ENCODE measurements around the gene METTL6. TPM values are rescaled to one million over a fixed set of nuclear protein-coding genes. Genes with fewer than 3 reads are reported as not detected.

The METTL6 gene
- total and polyA plus RNA-seq, 2 experiments from 2014 or later, result 21.6 to 30.9 TPM

DNA sequence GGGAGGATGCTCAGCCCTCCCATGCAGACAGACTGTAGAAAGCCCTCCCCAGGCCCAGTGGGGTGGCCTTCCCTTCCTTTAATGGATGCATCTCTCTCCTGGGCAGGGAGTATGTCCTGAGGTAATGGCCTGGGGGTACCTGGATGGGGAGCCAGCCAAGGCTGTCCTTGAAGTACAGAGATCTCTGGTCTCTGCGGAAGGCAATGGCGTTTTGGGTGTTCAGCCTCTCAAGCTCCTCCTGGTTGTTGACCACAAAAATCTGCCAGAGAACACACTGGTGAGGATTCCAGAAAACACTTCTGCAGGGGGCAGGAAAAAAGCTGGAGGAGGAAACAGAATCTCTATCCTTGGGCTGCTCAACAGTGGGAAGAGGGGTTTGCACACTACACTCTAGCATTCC is 29.0 kb upstream of the METTL6 start:
- Histone ChIP-seq H3F3A (ENCODE audit: insufficient read depth) (no peaks in the 10 kb centered on the region), H3K79me2 (ENCODE audit: insufficient read depth) (no peaks in the 10 kb centered on the region), H3K36me3 (ENCODE audit: low read depth) (no peaks in the 10 kb centered on the region), H3K27ac (no peak overlapping the region), H3K4me2 (ENCODE audit: unreplicated experiment) (no peak overlapping the region), H3K9ac (no peak overlapping the region), H2AFZ (no peak overlapping the region), H3K27me3 (replicated peaks; ENCODE audit: insufficient read depth) (no peaks in the 10 kb centered on the region), H3K9me3 (ENCODE audit: low read depth) (no peaks in the 10 kb centered on the region), H3K4me1 (ENCODE audit: insufficient read depth) (no peaks in the 10 kb centered on the region), H4K20me1 (ENCODE audit: insufficient read depth) (no peaks in the 10 kb centered on the region), H3K9me2 (ENCODE audit: insufficient read depth) (no peaks in the 10 kb centered on the region), H3K4me3 (no peak overlapping the region)
- DNase-seq, result no peak
- TF ChIP-seq EZH2phosphoT487 (IDR thresholded peaks at IDR 0.05; ENCODE audit: insufficient read depth, low read depth), result no peak
- TF ChIP-seq EZH2 (IDR thresholded peaks at IDR 0.05; ENCODE audit: insufficient read depth, poor library complexity, severe bottlenecking), result no peak
- WGBS, 2 experiments (ENCODE audit: low coverage in 1 of 2, low lambda C conversion rate in 2 of 2, missing lambda C conversion rate in 2 of 2), result 92 to 97% methylated on average over 2 of the region's 2 CpGs
- in situ Hi-C loops (cut with MboI), result no loop called here

DNA sequence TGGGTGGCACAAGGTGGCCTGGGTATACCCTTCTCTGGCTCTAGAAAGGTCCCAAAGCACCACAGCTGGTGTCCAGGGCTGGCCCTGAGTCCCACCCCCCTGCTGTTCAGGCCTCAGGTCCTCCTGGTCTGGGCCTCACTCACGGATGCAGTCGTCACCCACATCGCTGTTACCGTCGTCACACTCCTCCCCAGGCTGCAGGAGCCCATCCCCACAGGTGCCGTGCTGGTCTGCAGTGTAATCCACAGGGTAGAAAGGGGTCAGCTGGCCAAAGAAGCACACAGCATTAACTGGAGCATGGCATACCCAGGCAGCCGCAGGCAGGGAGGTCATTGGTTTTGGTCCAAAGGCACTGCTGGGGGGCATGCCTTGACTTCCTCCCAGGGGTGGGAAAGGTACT is 28.4 kb upstream of the METTL6 start:
- Histone ChIP-seq H3K4me2 (ENCODE audit: unreplicated experiment) (no peak overlapping the region), H3K4me1 (ENCODE audit: insufficient read depth) (no peaks in the 10 kb centered on the region), H3K27me3 (replicated peaks; ENCODE audit: insufficient read depth) (no peaks in the 10 kb centered on the region), H3K9me3 (ENCODE audit: low read depth) (no peaks in the 10 kb centered on the region), H3K9me2 (ENCODE audit: insufficient read depth) (no peaks in the 10 kb centered on the region), H3K36me3 (ENCODE audit: low read depth) (no peaks in the 10 kb centered on the region), H4K20me1 (ENCODE audit: insufficient read depth) (no peaks in the 10 kb centered on the region), H2AFZ (no peak overlapping the region), H3K4me3 (no peak overlapping the region), H3K79me2 (ENCODE audit: insufficient read depth) (no peaks in the 10 kb centered on the region), H3K27ac (no peak overlapping the region), H3K9ac (no peak overlapping the region), H3F3A (ENCODE audit: insufficient read depth) (no peaks in the 10 kb centered on the region)
- in situ Hi-C loops (cut with MboI), result no loop called here
- WGBS, 2 experiments (ENCODE audit: low coverage in 1 of 2, low lambda C conversion rate in 2 of 2, missing lambda C conversion rate in 2 of 2), result 78 to 82% methylated on average over 7 of the region's 7 CpGs
- no peak for TF ChIP-seq EZH2 (IDR thresholded peaks at IDR 0.05; ENCODE audit: insufficient read depth, poor library complexity, severe bottlenecking)
- DNase-seq, result no peak

- no peaks in the 10 kb centered on the region for H3K27me3 ChIP-seq (replicated peaks; ENCODE audit: insufficient read depth)
- no peaks in the 10 kb centered on the region for H3K9me3 ChIP-seq (ENCODE audit: low read depth)
- no peak overlapping the region for H2AFZ ChIP-seq
- no peaks in the 10 kb centered on the region for H3K36me3 ChIP-seq (ENCODE audit: low read depth)
- DNase-seq, result no peak
- no peak overlapping the region for H3K4me2 ChIP-seq (ENCODE audit: unreplicated experiment)
- H3K27ac ChIP-seq, result no peak overlapping the region
- in situ Hi-C loops (cut with MboI), result no loop called here
- H3K79me2 ChIP-seq (ENCODE audit: insufficient read depth), result no peaks in the 10 kb centered on the region
- H4K20me1 ChIP-seq (ENCODE audit: insufficient read depth), result no peaks in the 10 kb centered on the region
- H3K4me1 ChIP-seq (ENCODE audit: insufficient read depth), result no peaks in the 10 kb centered on the region
- H3K4me3 ChIP-seq, result no peak overlapping the region
- TF ChIP-seq EZH2phosphoT487 (IDR thresholded peaks at IDR 0.05; ENCODE audit: insufficient read depth, low read depth) (no peak), EZH2 (IDR thresholded peaks at IDR 0.05; ENCODE audit: insufficient read depth, poor library complexity, severe bottlenecking) (no peak)
- H3K9me2 ChIP-seq (ENCODE audit: insufficient read depth), result no peaks in the 10 kb centered on the region
- no peak overlapping the region for H3K9ac ChIP-seq
- H3F3A ChIP-seq (ENCODE audit: insufficient read depth), result no peaks in the 10 kb centered on the region
These were observed 27.6 kb upstream of the METTL6 start for GRCh38 chr3:15454965-15455364.

DNA sequence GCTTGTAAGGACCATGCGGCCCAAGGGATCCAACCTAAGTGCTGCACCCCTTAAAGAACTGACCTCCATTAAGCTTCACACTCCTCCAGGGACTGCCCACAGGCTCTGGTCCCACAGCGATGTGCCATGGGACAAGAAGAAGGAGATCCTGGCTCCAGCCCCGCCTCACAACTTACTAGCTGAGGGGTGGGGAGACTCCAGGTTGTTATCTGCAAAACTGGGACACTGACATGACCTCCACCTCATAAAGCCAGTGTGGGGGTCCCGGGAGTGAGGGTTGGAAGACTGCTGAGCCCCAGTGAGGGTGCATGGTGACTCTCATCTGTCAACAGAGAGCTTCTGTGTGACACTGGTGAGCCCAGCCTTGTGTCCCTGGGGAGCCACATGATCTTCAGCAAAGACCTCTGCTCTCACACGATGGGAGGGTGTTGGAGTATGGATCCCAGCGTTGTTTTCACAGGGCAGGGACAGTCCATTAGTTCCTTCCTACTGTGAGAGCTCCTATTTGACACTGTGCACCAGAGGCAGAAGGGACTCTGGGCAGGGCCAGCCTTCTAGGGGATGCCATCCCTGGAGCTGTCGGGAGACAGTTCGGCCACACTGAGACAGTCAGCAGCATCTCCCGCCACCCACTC is 26.8 kb upstream of the METTL6 start:
- TF ChIP-seq EZH2 (IDR thresholded peaks at IDR 0.05; ENCODE audit: insufficient read depth, poor library complexity, severe bottlenecking), result no peak
- no peak for TF ChIP-seq EZH2phosphoT487 (IDR thresholded peaks at IDR 0.05; ENCODE audit: insufficient read depth, low read depth)
- Histone ChIP-seq H3K9me2 (ENCODE audit: insufficient read depth) (no peaks in the 10 kb centered on the region), H3K27me3 (replicated peaks; ENCODE audit: insufficient read depth) (no peaks in the 10 kb centered on the region), H3F3A (ENCODE audit: insufficient read depth) (no peaks in the 10 kb centered on the region), H3K27ac (no peak overlapping the region), H3K9ac (no peak overlapping the region), H3K4me3 (no peak overlapping the region), H3K4me2 (ENCODE audit: unreplicated experiment) (no peak overlapping the region), H3K36me3 (ENCODE audit: low read depth) (no peaks in the 10 kb centered on the region), H2AFZ (no peak overlapping the region), H3K79me2 (ENCODE audit: insufficient read depth) (no peaks in the 10 kb centered on the region), H4K20me1 (ENCODE audit: insufficient read depth) (no peaks in the 10 kb centered on the region), H3K4me1 (ENCODE audit: insufficient read depth) (no peaks in the 10 kb centered on the region), H3K9me3 (ENCODE audit: low read depth) (no peaks in the 10 kb centered on the region)
- DNase-seq, result no peak
- in situ Hi-C loops (cut with MboI), result no loop called here
- 77% methylated on average over 9 of the region's 9 CpGs for WGBS, 2 experiments (ENCODE audit: low coverage in 1 of 2, low lambda C conversion rate in 2 of 2, missing lambda C conversion rate in 2 of 2)

- no peak for DNase-seq
- 76 to 81% methylated on average over 5 to 8 of the region's 8 CpGs for WGBS, 2 experiments (ENCODE audit: low coverage in 1 of 2, low lambda C conversion rate in 2 of 2, missing lambda C conversion rate in 2 of 2)
These were observed 26.2 kb upstream of the METTL6 start for GRCh38 chr3:15453501-15453900.

More at GRCh38 chr3:15453501-15453900, 26.2 kb upstream of the METTL6 start:
- in situ Hi-C loops (cut with MboI), result no loop called here
- H3K4me1 ChIP-seq (ENCODE audit: insufficient read depth), result no peaks in the 10 kb centered on the region
- H3F3A ChIP-seq (ENCODE audit: insufficient read depth), result no peaks in the 10 kb centered on the region
- H3K36me3 ChIP-seq (ENCODE audit: low read depth), result no peaks in the 10 kb centered on the region
- H3K4me2 ChIP-seq (ENCODE audit: unreplicated experiment), result no peak overlapping the region
- no peak overlapping the region for H3K4me3 ChIP-seq
- no peak overlapping the region for H3K27ac ChIP-seq
- H3K9ac ChIP-seq, result no peak overlapping the region
- no peaks in the 10 kb centered on the region for H3K9me3 ChIP-seq (ENCODE audit: low read depth)
- H2AFZ ChIP-seq, result no peak overlapping the region
- H3K27me3 ChIP-seq (replicated peaks; ENCODE audit: insufficient read depth), result no peaks in the 10 kb centered on the region
- H4K20me1 ChIP-seq (ENCODE audit: insufficient read depth), result no peaks in the 10 kb centered on the region
- no peaks in the 10 kb centered on the region for H3K9me2 ChIP-seq (ENCODE audit: insufficient read depth)
- no peaks in the 10 kb centered on the region for H3K79me2 ChIP-seq (ENCODE audit: insufficient read depth)
- TF ChIP-seq EZH2 (IDR thresholded peaks at IDR 0.05; ENCODE audit: insufficient read depth, poor library complexity, severe bottlenecking), result no peak
- no peak for TF ChIP-seq EZH2phosphoT487 (IDR thresholded peaks at IDR 0.05; ENCODE audit: insufficient read depth, low read depth)

All from GM23248 (cell line).